22Rv1 (cell line): ENCODE results near the gene STX11.

Source experiments
- CTCF ChIP-seq: fragments of 450-650 bp; IDR thresholded peaks from 2 replicates; pipeline ENCODE4 v1.5.1; 2017; ENCODE audit warnings: mild to moderate bottlenecking
- ZFX ChIP-seq: fragments of 450-650 bp; IDR thresholded peaks from 2 replicates; pipeline ENCODE4 v1.6.1; 2017; ENCODE audit warnings: antibody characterized with exemption, borderline replicate concordance

GRCh38 chr6:144143106-144143505 is 7.2 kb upstream of the STX11 start:
- TF ChIP-seq CTCF (no peak), ZFX (no peak)
